ENCODE results near the gene SEC22A.

DNA sequence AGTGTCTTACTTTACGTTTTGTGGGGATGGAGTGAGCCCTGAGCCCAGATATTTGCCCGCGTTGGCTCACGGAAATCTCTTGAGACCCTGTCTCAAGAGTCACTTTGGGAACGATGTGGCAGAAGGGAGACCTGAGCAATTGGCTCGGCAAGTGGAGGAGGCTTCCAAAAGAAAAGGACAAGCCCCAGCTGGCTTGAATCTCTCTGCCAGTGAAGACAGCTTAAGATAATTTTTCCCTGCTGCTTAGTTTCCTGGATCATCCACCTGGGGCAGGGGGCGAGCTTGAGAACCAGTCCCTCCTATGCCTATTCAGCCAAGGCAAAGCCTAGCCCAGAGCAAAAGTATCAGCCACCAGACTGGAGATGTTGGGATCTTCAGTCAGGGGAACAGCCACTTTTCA lies 708 bp downstream of the SEC22A start:
- TF ChIP-seq POLR2AphosphoS5 (IDR thresholded peaks at IDR 0.05; ENCODE audit: low read depth, low read length) (no peak), POLR2A (IDR thresholded peaks at IDR 0.05; ENCODE audit: low read depth, low read length) (no peak), TAF1 (IDR thresholded peaks at IDR 0.05; ENCODE audit: borderline replicate concordance, low read depth, low read length) (no peak)

Measured in GM12892 (cell line).